OCI-M2 (cell line): Measurements from ENCODE around the gene TST.

Source experiments
- DNase-seq: peaks from one replicate; lab custom pipeline; 2025; ENCODE audit not compliant: unreplicated experiment; lab: John Stamatoyannopoulos, UW

The TST gene

GRCh38 chr22:37032535-37033460, 13.6 kb upstream of the TST start:
- no peak for DNase-seq

GRCh38 chr22:37032134-37032534, 12.9 kb upstream of the TST start:
- no peak for DNase-seq

GRCh38 chr22:37030560-37031281, 11.5 kb upstream of the TST start:
- no peak for DNase-seq

- no peak for DNase-seq
Observed at GRCh38 chr22:37028692-37029674, 9.7 kb upstream of the TST start.

- no peak for DNase-seq
Observed at GRCh38 chr22:37027556-37027955, 8.3 kb upstream of the TST start.

GRCh38 chr22:37026325-37026724, 7.1 kb upstream of the TST start:
- DNase-seq: no peak

GRCh38 chr22:37025500-37026070, 6.3 kb upstream of the TST start:
- no peak for DNase-seq

- no peak for DNase-seq
Observed at GRCh38 chr22:37024339-37025157, 5.3 kb upstream of the TST start.

- DNase-seq: no peak
Observed at GRCh38 chr22:37023743-37024338, 4.6 kb upstream of the TST start.

- DNase-seq: no peak
Observed at GRCh38 chr22:37022483-37023337, 3.5 kb upstream of the TST start.

GRCh38 chr22:37021710-37022482, 2.6 kb upstream of the TST start:
- DNase-seq: no peak

- DNase-seq: no peak
Observed at GRCh38 chr22:37021041-37021440, 1.8 kb upstream of the TST start.

- DNase-seq: no peak
Observed at GRCh38 chr22:37020192-37020479, 889 bp upstream of the TST start.

GRCh38 chr22:37018815-37019308, 385 bp downstream of the TST start:
- no peak for DNase-seq

GRCh38 chr22:37018086-37018814, 997 bp downstream of the TST start:
- DNase-seq: no peak

GRCh38 chr22:37017356-37017755, 1.9 kb downstream of the TST start:
- no peak for DNase-seq
